ENCODE measurements around the gene CAMK2B. TPM values are rescaled to one million over a fixed set of nuclear protein-coding genes. Genes with fewer than 3 reads are reported as not detected.

CAMK2B gene
- polyA plus RNA-seq, 2 of the 4 experiments (the other 2 are of a cell fraction): 0.17 TPM; not detected in 1

DNA sequence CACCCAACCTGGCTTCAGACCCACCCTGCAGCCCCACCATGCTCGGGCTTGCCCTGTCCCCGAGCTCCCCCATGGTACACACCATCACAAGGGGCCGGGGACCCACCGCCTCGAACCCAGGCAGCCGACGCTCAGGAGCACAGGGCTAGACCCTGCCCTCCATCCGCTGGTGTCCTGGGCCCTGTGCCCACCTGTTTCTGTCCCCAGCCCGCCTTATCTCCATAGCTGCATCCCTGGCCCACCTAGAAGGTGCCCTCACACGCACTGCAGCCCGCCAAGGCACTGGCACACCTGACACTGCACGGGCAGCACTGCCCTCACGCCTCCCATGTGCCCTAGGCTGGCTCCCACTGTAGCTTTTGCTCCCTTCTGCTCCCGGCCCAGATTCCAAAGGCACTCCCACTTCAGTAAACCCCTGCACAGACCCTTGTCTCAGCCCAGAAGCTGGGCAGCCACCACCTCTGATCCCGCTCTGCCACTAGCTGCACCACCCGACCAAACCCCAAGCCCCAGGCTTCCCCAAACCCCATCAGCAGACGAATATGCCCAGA lies 107.5 kb downstream of the CAMK2B start (continued):
- TF ChIP-seq HOXB13 (CRISPR knock-in tag; IDR thresholded peaks at IDR 0.05; ENCODE audit: low read depth) (no peak), REST (IDR thresholded peaks at IDR 0.05) (no peak), SMC3 (IDR thresholded peaks at IDR 0.05) (no peak), HOXA7 (CRISPR knock-in tag; IDR thresholded peaks at IDR 0.05) (no peak), FOSL2 (IDR thresholded peaks at IDR 0.05) (no peak), FOSL2 (CRISPR knock-in tag; IDR thresholded peaks at IDR 0.05) (no peak), ZSCAN20 (CRISPR knock-in tag; IDR thresholded peaks at IDR 0.05) (no peak)

DNA sequence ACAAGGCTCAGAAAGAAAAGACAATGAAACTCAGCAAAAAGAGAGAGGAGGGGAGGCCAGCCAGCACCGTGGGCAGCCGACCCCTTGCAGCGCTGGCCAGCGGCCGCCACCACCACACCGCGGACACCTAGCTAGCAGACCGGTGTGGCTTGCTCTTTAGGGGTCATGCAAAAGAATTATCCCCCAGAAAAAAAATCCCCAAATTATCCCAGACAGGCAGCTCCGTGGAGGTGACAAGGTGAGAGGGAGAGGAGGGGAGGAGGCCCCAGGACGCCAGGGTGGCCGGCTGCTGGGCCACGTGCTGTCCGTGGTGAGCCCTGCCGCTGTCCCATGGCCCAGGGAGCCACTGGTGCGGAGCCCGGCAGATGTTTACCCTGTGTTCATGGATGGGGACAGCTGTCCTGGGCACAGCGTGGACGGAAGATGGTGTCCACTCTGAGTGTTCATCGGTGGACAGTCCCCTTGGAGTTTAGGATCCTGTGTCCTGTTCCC lies 108.1 kb downstream of the CAMK2B start:
- Histone ChIP-seq H3K4me1 (no peaks in the 10 kb centered on the region), H3K4me3 (no peak overlapping the region), H3K4me2 (no peak overlapping the region), H3K27ac (no peak overlapping the region), H3K9me3 (no peaks in the 10 kb centered on the region)
- WGBS (ENCODE audit: missing lambda C conversion rate): 76% methylated on average over 19 of the region's 19 CpGs
- no peak for DNase-seq (ENCODE audit: low read depth in 1 of 2, low spot score in 1 of 2)
- CTCF ChIA-PET: interaction anchor here (1.1 to 2.4 kb wide), 5 partner anchors 16 to 919 kb away, joined by 3 to 10 read pairs (median 3); partner anchors contain the start of gene YKT6
- no peak for FAIRE-seq
- TF ChIP-seq JUN (IDR thresholded peaks at IDR 0.05) (no peak), HOXB13 (CRISPR knock-in tag; IDR thresholded peaks at IDR 0.05; ENCODE audit: low read depth) (no peak), ZC3H11A (IDR thresholded peaks at IDR 0.05) (no peak), HOXA7 (CRISPR knock-in tag; IDR thresholded peaks at IDR 0.05) (no peak), RCOR1 (IDR thresholded peaks at IDR 0.05; ENCODE audit: low read depth, low read length) (no peak)
- no peak for ATAC-seq
- POLR2A ChIA-PET: no interaction called here

GRCh38 chr7:44216521-44217222 lies 108.7 kb downstream of the CAMK2B start:
- ATAC-seq (no peak; a peak in 1 of 6 replicates), FAIRE-seq (no peak)

More at GRCh38 chr7:44216521-44217222, 108.7 kb downstream of the CAMK2B start:
- no peak overlapping the region for H3K4me2 ChIP-seq
- no peaks in the 10 kb centered on the region for H3K4me1 ChIP-seq
- CTCF ChIA-PET: interaction anchor here (1.1 to 2.4 kb wide), 4 partner anchors 16 to 920 kb away, joined by 3 to 10 read pairs (median 4); partner anchors contain the start of gene YKT6
- no peak overlapping the region for H3K27ac ChIP-seq
- H3K9me3 ChIP-seq: no peaks in the 10 kb centered on the region
- POLR2A ChIA-PET: no interaction called here
- 87% methylated on average over 11 of the region's 13 CpGs for whole genome bisulfite sequencing (ENCODE audit: missing lambda C conversion rate)
- DNase-seq (ENCODE audit: low read depth in 1 of 2, low spot score in 1 of 2): no peak
- TF ChIP-seq RFX5 (IDR thresholded peaks at IDR 0.05): no peak
- TF ChIP-seq JUNB (IDR thresholded peaks at IDR 0.05): no peak
- TF ChIP-seq, protein P1, sequence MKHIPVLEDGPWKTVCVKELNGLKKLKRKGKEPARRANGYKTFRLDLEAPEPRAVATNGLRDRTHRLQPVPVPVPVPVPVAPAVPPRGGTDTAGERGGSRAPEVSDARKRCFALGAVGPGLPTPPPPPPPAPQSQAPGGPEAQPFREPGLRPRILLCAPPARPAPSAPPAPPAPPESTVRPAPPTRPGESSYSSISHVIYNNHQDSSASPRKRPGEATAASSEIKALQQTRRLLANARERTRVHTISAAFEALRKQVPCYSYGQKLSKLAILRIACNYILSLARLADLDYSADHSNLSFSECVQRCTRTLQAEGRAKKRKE (CRISPR knock-in tag; IDR thresholded peaks at IDR 0.05; ENCODE audit: low read depth): no peak
- TF ChIP-seq BCL3 (IDR thresholded peaks at IDR 0.05): no peak
- TF ChIP-seq, protein P2, sequence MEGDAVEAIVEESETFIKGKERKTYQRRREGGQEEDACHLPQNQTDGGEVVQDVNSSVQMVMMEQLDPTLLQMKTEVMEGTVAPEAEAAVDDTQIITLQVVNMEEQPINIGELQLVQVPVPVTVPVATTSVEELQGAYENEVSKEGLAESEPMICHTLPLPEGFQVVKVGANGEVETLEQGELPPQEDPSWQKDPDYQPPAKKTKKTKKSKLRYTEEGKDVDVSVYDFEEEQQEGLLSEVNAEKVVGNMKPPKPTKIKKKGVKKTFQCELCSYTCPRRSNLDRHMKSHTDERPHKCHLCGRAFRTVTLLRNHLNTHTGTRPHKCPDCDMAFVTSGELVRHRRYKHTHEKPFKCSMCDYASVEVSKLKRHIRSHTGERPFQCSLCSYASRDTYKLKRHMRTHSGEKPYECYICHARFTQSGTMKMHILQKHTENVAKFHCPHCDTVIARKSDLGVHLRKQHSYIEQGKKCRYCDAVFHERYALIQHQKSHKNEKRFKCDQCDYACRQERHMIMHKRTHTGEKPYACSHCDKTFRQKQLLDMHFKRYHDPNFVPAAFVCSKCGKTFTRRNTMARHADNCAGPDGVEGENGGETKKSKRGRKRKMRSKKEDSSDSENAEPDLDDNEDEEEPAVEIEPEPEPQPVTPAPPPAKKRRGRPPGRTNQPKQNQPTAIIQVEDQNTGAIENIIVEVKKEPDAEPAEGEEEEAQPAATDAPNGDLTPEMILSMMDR (IDR thresholded peaks at IDR 0.05): no peak
- no peak for TF ChIP-seq SMC3 (IDR thresholded peaks at IDR 0.05)
- no peak overlapping the region for H3K4me3 ChIP-seq
